Measurements from ENCODE around the gene ALCAM. TPM values are rescaled to one million over a fixed set of nuclear protein-coding genes. Genes with fewer than 3 reads are reported as not detected.

Gene ALCAM
- total RNA-seq, 1 experiment from 2014 or later, result 32.3 TPM

GRCh38 chr3:105521770-105522169 is 155.1 kb downstream of the ALCAM start:
- H3K36me3 ChIP-seq (ENCODE audit: control insufficient read depth, insufficient read depth, low read length), result no peaks in the 10 kb centered on the region
- ChIA-PET CTCF (no interaction called here), POLR2A (no interaction called here)
- no peaks in the 10 kb centered on the region for H3K4me1 ChIP-seq (ENCODE audit: control insufficient read depth, insufficient read depth, low read length)
- in situ Hi-C loops (cut with HindIII; ENCODE audit: low pct_unique_long_range_greater_than_20kb, low sequenced_read_pairs) (no loop called here), intact Hi-C loops (cut with micrococcal nuclease; ENCODE audit: unreplicated experiment) (no loop called here)
- no peak for ATAC-seq
- H3K27ac ChIP-seq (ENCODE audit: low read length), result no peak overlapping the region
- DNase-seq (ENCODE audit: low read depth, low spot score), result no peak
- no peak for TF ChIP-seq CTCF (IDR thresholded peaks at IDR 0.05)
- no peaks in the 10 kb centered on the region for H3K27me3 ChIP-seq (ENCODE audit: control insufficient read depth, insufficient read depth, low read length)
- H3K4me3 ChIP-seq (ENCODE audit: low read depth in 2 of 2, low read length in 2 of 2), result no peak overlapping the region
- no peaks in the 10 kb centered on the region for H3K9me3 ChIP-seq (ENCODE audit: control insufficient read depth, insufficient read depth, low read depth, low read length)
- no TSS peak for BruUV-seq (replicated peaks)

GRCh38 chr3:105523501-105523900 is 156.8 kb downstream of the ALCAM start:
- no peaks in the 10 kb centered on the region for H3K9me3 ChIP-seq (ENCODE audit: control insufficient read depth, insufficient read depth, low read depth, low read length)
- H3K36me3 ChIP-seq (ENCODE audit: control insufficient read depth, insufficient read depth, low read length), result no peaks in the 10 kb centered on the region
- ChIA-PET POLR2A (no interaction called here), CTCF (no interaction called here)
- ATAC-seq, result no peak
- in situ Hi-C loops (cut with HindIII; ENCODE audit: low pct_unique_long_range_greater_than_20kb, low sequenced_read_pairs) (no loop called here), intact Hi-C loops (cut with micrococcal nuclease; ENCODE audit: unreplicated experiment) (no loop called here)
- TF ChIP-seq POLR2AphosphoS5 (IDR thresholded peaks at IDR 0.05; ENCODE audit: low read depth, low read length), result no peak
- no peak for TF ChIP-seq REST (IDR thresholded peaks at IDR 0.05; ENCODE audit: insufficient read depth in 1 of 2, low read depth in 2 of 2, low read length in 1 of 2)
- no peak for TF ChIP-seq SIN3A (IDR thresholded peaks at IDR 0.05; ENCODE audit: borderline replicate concordance, insufficient read depth, low read depth, low read length)
- no peak for TF ChIP-seq TCF7L2 (IDR thresholded peaks at IDR 0.05; ENCODE audit: low read depth, low read length)
- TF ChIP-seq CTCF (IDR thresholded peaks at IDR 0.05), result no peak
- H3K4me3 ChIP-seq (ENCODE audit: low read depth in 2 of 2, low read length in 2 of 2), result no peak overlapping the region
- no TSS peak for BruUV-seq (replicated peaks)
- no peak for DNase-seq (ENCODE audit: low read depth, low spot score)
- no peaks in the 10 kb centered on the region for H3K27me3 ChIP-seq (ENCODE audit: control insufficient read depth, insufficient read depth, low read length)
- no peak overlapping the region for H3K27ac ChIP-seq (ENCODE audit: low read length)
- no peaks in the 10 kb centered on the region for H3K4me1 ChIP-seq (ENCODE audit: control insufficient read depth, insufficient read depth, low read length)

GRCh38 chr3:105525531-105525930 is 158.8 kb downstream of the ALCAM start:
- Histone ChIP-seq H3K36me3 (ENCODE audit: control insufficient read depth, insufficient read depth, low read length) (no peaks in the 10 kb centered on the region), H3K27ac (ENCODE audit: low read length) (no peak overlapping the region), H3K4me3 (ENCODE audit: low read depth in 2 of 2, low read length in 2 of 2) (no peak overlapping the region), H3K4me1 (ENCODE audit: control insufficient read depth, insufficient read depth, low read length) (no peaks in the 10 kb centered on the region), H3K27me3 (ENCODE audit: control insufficient read depth, insufficient read depth, low read length) (no peaks in the 10 kb centered on the region), H3K9me3 (ENCODE audit: control insufficient read depth, insufficient read depth, low read depth, low read length) (no peaks in the 10 kb centered on the region)
- in situ Hi-C loops (cut with HindIII; ENCODE audit: low pct_unique_long_range_greater_than_20kb, low sequenced_read_pairs) (no loop called here), intact Hi-C loops (cut with micrococcal nuclease; ENCODE audit: unreplicated experiment) (no loop called here)
- no TSS peak for BruUV-seq (replicated peaks)
- POLR2A ChIA-PET, result no interaction called here
- DNase-seq (ENCODE audit: low read depth, low spot score), result no peak
- CTCF ChIA-PET, result no interaction called here
- ATAC-seq, result no peak
- no peak for TF ChIP-seq CTCF (IDR thresholded peaks at IDR 0.05)
- no peak for TF ChIP-seq POLR2AphosphoS5 (IDR thresholded peaks at IDR 0.05; ENCODE audit: low read depth, low read length)
- TF ChIP-seq SIN3A (IDR thresholded peaks at IDR 0.05; ENCODE audit: borderline replicate concordance, insufficient read depth, low read depth, low read length), result no peak
- no peak for TF ChIP-seq TCF7L2 (IDR thresholded peaks at IDR 0.05; ENCODE audit: low read depth, low read length)
- no peak for TF ChIP-seq REST (IDR thresholded peaks at IDR 0.05; ENCODE audit: insufficient read depth in 1 of 2, low read depth in 2 of 2, low read length in 1 of 2)

All from Panc1 (cell line).